PC-9 (cell line): ENCODE results near the gene ZEB2.

Experiments used
- EZH2 ChIP-seq: fragments of 200-600 bp; sonication (generic); IDR thresholded peaks from 2 replicates; pipeline ENCODE4 v1.8.0; 2017; ENCODE audit warnings: antibody characterized with exemption, low read depth
- TF ChIP-seq, protein P1 (sequence below): fragments of 200-600 bp; sonication (generic); conservative IDR thresholded peaks from 2 replicates; pipeline ENCODE4 v1.6.1; 2017; ENCODE audit warnings: mixed run types, antibody characterized with exemption, mild to moderate bottlenecking, moderate library complexity

DNA sequence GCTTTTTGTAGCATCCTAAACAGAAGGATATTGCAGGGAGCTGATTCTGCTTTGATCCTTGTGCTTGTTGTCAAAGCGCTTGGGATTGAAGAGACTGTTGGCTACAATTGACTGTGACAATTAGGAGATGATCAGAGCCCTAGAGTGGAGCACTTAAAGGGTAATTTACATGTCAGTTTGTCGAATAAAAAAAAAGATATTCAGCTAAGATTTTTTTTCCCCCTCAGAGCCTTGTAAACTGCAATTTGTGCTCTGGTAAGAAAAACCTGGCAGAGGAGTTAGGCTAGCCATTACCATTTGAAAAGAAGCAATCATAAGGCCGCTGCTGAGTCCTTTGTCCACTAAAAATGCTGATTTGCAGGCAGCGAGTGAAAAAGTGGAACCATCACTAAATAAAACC is 47.8 kb upstream of the ZEB2 start:
- TF ChIP-seq, protein P1, sequence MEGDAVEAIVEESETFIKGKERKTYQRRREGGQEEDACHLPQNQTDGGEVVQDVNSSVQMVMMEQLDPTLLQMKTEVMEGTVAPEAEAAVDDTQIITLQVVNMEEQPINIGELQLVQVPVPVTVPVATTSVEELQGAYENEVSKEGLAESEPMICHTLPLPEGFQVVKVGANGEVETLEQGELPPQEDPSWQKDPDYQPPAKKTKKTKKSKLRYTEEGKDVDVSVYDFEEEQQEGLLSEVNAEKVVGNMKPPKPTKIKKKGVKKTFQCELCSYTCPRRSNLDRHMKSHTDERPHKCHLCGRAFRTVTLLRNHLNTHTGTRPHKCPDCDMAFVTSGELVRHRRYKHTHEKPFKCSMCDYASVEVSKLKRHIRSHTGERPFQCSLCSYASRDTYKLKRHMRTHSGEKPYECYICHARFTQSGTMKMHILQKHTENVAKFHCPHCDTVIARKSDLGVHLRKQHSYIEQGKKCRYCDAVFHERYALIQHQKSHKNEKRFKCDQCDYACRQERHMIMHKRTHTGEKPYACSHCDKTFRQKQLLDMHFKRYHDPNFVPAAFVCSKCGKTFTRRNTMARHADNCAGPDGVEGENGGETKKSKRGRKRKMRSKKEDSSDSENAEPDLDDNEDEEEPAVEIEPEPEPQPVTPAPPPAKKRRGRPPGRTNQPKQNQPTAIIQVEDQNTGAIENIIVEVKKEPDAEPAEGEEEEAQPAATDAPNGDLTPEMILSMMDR = no peak
- no peak for TF ChIP-seq EZH2
